ENCODE measurements around the gene ACTL8.

GRCh38 chr1:17802945-17803344, 47.8 kb downstream of the ACTL8 start:
- TF ChIP-seq SUZ12 (IDR thresholded peaks at IDR 0.05; ENCODE audit: extremely low read depth, insufficient read depth, insufficient read length) (no peak), ZNF274 (IDR thresholded peaks at IDR 0.05; ENCODE audit: low read depth, low read length) (no peak), YY1 (IDR thresholded peaks at IDR 0.05; ENCODE audit: insufficient read depth, insufficient read length) (no peak)

Data from NT2/D1 (cell line).